ENCODE data around the gene CSRNP3.

GRCh38 chr2:165675551-165675968, 206.1 kb downstream of the CSRNP3 start:
- no peak for TF ChIP-seq POLR2AphosphoS5 (IDR thresholded peaks at IDR 0.05; ENCODE audit: low read depth, low read length)
- TF ChIP-seq SPI1 (IDR thresholded peaks at IDR 0.05; ENCODE audit: low read depth, low read length), result no peak
- no peak for TF ChIP-seq POLR2A (IDR thresholded peaks at IDR 0.05; ENCODE audit: low read depth, low read length)
- no peak for TF ChIP-seq TAF1 (IDR thresholded peaks at IDR 0.05; ENCODE audit: low read depth, low read length)
- TF ChIP-seq POU2F2 (IDR thresholded peaks at IDR 0.05; ENCODE audit: low read depth, low read length), result no peak
- TF ChIP-seq PAX5 (IDR thresholded peaks at IDR 0.05; ENCODE audit: insufficient read depth, low read length, severe bottlenecking), result no peak

Measured in GM12891 (cell line).